GM18520 (cell line): Measurements from ENCODE around the gene JOSD1.
"Not testable (repeated sequence)": the region's sequence is repeated elsewhere in the genome, so short reads cannot be mapped to it uniquely, and the experiment has no call there.

ENCODE experiments used
- ATAC-seq: cut with Tn5 transposase; IDR thresholded peaks from one replicate; pipeline ENCODE4 v1.9.1; 2021; ENCODE audit not compliant: unreplicated experiment

Gene JOSD1

GRCh38 chr22:38694940-38695339, 5.8 kb downstream of the JOSD1 start:
- no peak for ATAC-seq

GRCh38 chr22:38694049-38694448, 6.7 kb downstream of the JOSD1 start:
- no peak for ATAC-seq

GRCh38 chr22:38689651-38690050, 11.1 kb downstream of the JOSD1 start:
- ATAC-seq: no peak

GRCh38 chr22:38685761-38686160, 15.0 kb downstream of the JOSD1 start:
- no peak for ATAC-seq

GRCh38 chr22:38684895-38685294, 15.8 kb downstream of the JOSD1 start:
- ATAC-seq: no peak

- peak; percentile 94 for ATAC-seq
Observed at GRCh38 chr22:38681582-38682335, 19.0 kb downstream of the JOSD1 start, which contains the start of gene TOMM22. Gene TOMM22 (plus strand): TSS chr22:38681957. CDS start chr22:38681979, 22 bp downstream.

GRCh38 chr22:38675833-38676232, 24.9 kb downstream of the JOSD1 start:
- no peak for ATAC-seq

- no peak for ATAC-seq
Observed at GRCh38 chr22:38674888-38675287, 25.9 kb downstream of the JOSD1 start.

GRCh38 chr22:38657045-38657909, 43.5 kb downstream of the JOSD1 start:
- no peak for ATAC-seq

GRCh38 chr22:38656256-38657044, 44.3 kb downstream of the JOSD1 start, which contains the start of the genes CBY1 and FAM227A:
Gene CBY1 (plus strand): TSS chr22:38656638. CDS start chr22:38668055, 11,417 bp downstream.
Gene FAM227A (minus strand): TSS chr22:38656392. CDS start chr22:38650168, 6,224 bp downstream.
- ATAC-seq: no peak

- ATAC-seq: no peak
Observed at GRCh38 chr22:38655519-38656255, 45.1 kb downstream of the JOSD1 start.

- no peak for ATAC-seq
Observed at GRCh38 chr22:38653741-38654140, 47.0 kb downstream of the JOSD1 start.

GRCh38 chr22:38652859-38653258, 47.9 kb downstream of the JOSD1 start:
- ATAC-seq: no peak

GRCh38 chr22:38649841-38650522, 50.8 kb downstream of the JOSD1 start:
- ATAC-seq: no peak

GRCh38 chr22:38645430-38645829, 55.3 kb downstream of the JOSD1 start:
- no peak for ATAC-seq

GRCh38 chr22:38644245-38644644, 56.5 kb downstream of the JOSD1 start:
- ATAC-seq: not testable (repeated sequence)

- no peak for ATAC-seq
Observed at GRCh38 chr22:38641476-38642040, 59.2 kb downstream of the JOSD1 start.

- ATAC-seq: no peak
Observed at GRCh38 chr22:38638728-38639127, 62.0 kb downstream of the JOSD1 start.

- no peak for ATAC-seq
Observed at GRCh38 chr22:38638216-38638615, 62.5 kb downstream of the JOSD1 start.
